Frontal cortex (tissue), 4 donors: Measurements from ENCODE around the gene SMAD6. TPM values are rescaled to one million over a fixed set of nuclear protein-coding genes. Genes with fewer than 3 reads are reported as not detected.
A peak's percentile ranks its signal among the peaks of the same experiment; 100 is the strongest.

Source experiments
- DNase-seq, 2 donors: peaks; one replicate each; pipeline ENCODE4 v3.0.0; 2012; ENCODE audit warnings: low spot score in 2 of 2
- FAIRE-seq: peaks from 2 replicates; lab custom pipeline; 2012; peaks lifted over from hg19 to GRCh38; lab: Jason Lieb, UNC
- total RNA-seq: library from RNA; depleted of rRNA; stranded (reverse); fragments of >200 nt; gene quantifications from one replicate; pipeline ENCODE4 v1.2.3, GENCODE V29; 2014
- donor health status: control.
- donor health status: control.
- donor health status: control.

SMAD6 gene
- total RNA-seq, 1 donor from 2014 or later: 2.4 TPM

DNA sequence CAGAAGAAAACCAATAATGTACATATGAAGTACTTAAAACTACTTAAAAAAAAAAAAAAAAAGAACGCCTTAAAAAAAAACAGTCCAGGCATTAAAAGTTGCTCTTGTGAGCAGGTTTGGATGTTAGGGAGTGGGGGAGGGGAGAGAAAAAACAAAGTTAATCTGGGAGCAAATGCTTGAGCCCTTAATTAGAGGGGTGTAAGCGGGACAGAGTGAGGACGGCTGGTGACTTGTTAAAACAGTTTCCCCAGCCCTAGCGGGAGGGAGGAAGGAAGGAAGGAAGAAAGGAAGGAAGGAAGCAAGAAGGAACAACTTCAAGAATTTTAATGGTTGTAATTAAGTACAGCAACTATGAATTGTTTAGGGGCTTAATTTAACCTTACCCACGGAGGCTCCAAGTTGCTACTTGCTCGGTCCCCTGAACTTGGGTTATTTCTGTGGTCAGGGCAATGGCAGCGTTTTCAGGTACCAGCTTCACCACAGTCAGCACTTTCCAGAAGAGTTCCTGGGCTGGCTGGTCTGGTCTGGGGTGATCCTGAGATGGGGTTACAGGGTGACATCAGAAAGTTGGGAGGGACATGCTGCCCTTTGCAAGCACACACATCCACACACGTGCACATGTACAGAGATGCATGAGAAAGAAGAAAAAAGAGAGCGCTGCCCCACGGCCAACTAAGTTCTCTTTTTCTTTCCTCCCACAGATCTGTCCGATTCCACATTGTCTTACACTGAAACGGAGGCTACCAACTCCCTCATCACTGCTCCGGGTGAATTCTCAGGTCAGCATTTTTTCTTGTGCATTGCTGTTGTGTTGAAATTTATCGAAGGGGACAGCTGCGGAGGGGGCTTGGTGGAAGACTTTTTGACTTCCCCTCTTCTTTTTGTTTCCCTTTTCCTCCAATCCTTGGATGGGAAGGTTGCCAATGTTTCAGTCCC lies 14.0 kb downstream of the SMAD6 start:
- no peak for FAIRE-seq
- no peak for DNase-seq

DNA sequence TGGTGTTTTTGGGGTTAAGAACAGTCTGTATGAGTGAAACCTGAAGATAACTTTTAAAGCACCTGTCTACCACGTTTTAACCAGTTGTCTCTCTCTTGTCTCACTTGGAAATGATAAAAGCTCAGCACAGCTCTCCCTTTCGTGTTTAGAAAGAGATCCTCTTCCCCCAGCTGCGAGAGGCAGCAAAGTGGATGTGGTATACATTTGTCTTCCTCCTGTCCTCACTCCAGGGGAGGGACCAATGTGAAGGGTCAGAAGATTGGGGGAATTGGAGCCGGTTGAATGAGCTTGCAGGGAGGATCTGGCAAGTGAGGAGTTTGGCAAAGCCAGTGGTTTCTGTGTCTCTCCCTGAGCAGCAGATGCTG lies 14.6 kb downstream of the SMAD6 start:
- DNase-seq (no peak), FAIRE-seq (no peak)

DNA sequence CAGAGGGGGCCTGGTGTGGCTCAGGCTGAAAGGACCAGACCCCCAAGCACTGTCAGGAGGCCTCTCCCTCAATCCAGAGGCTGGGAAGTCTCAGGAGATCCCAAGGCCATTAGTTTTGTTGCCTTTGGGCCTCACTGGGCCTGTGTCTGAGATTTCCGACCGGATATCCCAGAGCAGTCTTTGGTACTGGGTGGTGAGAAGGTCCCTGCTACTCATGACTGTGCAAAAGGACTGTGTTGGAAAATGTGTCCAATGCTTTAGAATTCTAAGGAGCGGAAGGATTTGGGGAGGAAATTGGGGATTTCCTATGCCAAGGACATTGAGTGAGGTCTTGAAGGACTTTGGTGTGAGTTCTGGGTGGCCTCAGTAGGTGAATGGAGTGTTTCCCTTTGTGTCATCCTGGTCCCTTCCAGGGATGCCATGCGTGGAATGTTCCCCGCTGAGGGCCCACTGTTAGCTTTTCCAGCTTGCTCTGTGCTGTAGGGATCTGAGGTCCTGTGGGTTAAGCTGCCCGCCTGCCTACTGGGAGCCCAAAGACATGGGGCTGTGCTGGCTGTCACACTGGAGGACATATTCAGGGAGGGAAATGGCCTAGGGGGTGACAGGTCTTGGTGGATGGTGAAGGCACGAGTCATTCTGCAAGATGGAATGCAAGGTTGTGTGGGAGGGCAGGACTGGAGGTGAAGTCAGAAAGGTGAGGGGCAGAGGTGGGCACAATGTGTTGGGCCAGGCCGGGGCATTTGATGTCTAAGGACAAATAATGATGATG lies 16.4 kb downstream of the SMAD6 start:
- FAIRE-seq (no peak), DNase-seq (no peak)

DNA sequence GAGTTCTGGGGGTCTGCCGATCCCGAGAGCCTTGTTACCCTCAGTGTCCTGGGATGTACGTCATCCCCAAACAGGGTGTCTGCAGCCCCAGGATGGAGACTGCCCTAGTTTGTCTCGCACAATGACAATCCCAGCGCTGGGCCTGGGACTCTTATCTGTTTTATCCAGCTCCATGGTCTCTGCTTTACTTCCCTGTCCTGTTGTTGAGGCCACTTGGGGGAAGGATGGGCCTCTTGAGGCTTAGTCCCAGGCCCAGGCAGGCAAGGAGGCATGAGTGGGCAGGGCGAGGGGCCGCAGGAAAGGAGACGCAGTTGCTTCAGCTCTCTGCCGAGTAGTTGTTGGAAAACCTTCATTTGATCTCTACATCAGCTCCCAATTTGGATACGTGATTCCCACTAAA lies 17.4 kb downstream of the SMAD6 start:
- no peak for FAIRE-seq
- no peak for DNase-seq

DNA sequence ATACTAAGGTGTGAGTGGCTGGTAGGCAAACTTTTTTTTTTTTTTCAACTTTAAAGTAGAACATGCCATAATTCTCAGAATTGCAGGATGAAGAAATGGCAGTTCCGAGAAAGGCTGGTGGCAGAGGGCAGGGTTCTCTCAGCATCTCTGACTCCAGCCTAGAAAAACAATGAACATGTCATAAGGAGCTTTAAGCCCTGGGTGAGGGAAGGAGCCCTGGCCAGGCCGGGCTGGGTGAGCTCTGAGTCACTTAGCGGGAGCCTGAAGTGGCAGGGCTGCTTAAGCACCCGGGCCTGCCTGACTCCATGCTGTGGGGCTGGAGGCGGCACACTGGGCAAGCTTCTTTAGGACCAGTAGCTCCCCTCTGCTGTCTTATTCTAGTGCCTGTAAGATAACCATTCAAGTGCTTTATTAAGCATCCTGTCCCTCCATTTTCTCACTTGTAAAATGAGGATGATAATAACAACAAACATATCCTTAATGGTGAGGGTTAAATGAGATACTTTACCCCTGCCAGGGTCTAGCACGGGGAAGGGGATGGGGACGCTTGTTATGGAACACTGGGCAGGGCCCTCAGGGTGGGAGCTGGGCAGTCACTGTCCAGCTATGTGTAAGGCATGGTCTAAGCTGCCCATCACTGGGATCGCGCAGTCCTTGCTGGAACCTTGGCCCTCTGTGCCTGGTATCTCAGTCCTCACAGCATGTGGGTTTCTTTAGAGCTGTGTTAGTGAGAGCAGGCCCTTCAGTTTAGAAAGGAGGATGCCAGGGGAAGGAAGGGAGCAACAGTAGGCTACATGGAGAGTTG lies 18.4 kb downstream of the SMAD6 start:
- DNase-seq (no peak), FAIRE-seq (no peak)

DNA sequence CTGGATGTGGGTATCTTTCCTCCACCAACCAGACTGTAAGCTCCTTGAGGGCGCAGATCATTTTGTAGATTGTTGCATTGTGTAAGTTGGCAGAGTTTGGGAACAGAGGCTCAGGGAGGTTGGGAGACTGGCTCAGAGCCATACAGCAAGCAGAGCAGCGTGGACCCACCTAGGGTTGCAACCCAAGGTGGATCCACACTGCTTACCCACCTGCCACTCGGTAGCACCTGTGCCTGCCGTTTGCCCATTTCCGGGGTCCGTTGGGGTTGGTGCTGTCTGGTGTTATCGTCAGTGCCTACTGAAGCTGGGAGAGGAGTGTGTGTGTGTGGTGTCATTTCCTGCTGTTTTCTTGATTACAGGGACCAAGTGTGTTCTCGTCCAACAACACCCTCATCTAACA lies 19.0 kb downstream of the SMAD6 start:
- FAIRE-seq (no peak), DNase-seq (no peak)

DNA sequence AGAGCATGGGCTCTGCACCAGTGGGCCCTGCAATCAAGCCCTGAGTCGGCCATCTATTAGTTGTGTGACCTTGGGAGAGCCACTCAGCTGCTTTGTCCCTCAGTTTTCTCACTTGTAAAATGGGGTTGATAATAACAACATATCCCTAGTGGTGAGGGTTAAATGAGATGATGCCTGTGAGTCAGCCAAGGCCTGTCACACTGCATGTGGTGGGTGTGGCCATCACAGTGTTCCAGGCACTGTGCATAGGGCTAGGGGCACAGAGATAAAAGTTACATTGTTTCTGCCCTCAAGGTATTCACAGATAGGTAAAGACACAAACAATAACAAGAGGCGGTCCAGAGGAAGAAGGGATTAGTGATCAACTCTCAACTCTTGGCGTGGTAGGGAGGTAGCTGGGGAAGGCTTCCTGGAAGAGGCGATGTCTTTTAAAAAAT lies 19.5 kb downstream of the SMAD6 start:
- no peak for DNase-seq
- FAIRE-seq: no peak

DNA sequence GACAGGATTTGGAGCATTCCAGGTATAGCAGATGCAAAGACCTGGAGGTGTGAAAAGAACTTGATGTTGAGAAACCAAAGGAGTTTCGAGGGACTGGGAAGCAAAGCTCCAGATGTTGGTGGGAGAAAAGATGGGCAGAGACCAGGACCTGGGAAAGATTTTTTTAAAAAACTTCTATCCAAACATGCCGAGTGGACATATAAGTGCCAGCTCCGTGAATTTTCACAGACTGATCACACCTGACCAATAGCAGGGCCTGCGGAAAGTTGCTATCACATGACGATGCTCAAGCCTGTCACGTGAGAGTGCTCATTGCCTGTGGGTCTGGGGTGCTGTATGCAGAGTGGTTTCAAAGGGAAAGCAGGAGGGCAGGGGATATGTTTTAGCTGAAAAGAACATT lies 19.9 kb downstream of the SMAD6 start:
- no peak for DNase-seq
- FAIRE-seq: no peak

DNA sequence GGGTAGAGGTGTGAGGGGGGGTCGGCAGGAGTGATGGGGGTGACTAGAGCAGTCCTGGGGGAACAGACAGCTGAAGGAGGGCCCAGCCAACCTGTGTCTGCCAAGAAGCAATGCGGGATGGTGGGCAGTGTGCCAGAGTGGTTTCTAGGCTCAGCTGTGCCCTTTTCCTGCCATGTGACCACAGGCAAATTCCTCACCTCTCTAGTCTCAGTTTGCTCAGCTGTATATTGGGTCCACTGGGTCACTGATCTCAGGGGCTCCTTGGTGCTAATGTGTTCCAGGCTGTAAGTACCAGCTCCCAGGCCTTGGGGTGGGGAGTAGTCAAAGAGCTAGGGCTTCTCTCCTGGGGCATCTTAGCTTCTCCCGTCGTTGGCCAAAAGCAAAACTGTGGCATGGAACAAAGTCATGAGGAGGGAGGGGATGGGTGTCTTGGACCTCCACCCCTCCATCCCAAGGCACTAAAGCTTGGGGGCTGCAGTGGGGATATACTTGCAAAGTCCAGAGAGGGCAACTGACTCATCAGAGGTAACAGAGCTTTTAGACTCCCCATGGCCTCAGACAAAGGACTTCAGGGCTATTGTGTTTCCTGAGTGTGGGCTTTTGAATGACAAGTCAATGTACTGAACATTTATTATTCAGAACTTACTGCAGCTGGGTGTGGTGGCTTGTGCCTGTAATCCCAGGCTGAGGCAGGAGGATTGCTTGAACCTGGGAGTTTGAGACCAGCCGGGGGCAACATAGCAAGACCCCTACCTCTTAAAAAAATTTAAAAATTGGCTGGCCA lies 20.9 kb downstream of the SMAD6 start:
- DNase-seq: no peak
- no peak for FAIRE-seq

DNA sequence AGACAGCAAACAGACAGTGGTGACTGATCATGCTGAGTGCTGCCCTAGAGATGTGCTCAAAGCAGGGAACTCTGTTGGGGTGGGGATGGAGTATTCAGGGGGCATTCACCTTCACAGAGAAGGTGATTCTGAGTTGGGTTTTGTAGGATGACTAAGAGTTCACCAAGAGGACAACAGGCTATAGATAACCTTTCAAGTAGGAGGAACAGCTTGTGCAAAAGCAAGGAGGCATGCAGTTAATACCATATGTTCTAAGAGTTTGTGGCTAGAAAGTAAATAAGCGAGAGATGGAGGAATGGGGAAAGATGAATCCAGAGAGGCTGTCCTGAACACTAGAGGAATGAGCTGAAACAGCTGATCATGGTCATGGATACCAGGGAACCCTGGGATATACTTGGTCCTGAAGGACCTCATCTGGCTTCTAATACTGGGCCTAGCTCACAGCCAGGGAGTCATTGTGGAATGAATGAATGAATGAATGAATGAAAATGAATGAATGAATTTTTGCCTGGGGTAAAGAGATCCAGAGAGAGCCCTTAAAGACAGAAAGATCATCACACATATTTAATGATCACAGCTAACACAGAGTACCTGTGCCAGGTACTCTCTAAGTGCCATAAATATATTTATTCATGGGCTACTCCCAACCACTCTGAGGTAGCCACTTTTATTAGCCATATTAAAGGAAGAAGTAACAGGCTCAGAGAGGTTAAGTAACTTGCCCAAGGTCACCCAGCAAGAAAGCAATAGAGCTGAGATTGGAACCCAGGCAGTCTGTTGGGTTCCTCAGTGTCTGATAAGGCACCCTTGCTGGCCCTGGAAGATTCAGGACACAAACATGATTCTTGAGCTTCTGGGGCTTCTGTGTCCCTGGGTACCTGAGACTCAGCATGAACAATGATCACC lies 22.0 kb downstream of the SMAD6 start:
- FAIRE-seq (no peak), DNase-seq (no peak)

DNA sequence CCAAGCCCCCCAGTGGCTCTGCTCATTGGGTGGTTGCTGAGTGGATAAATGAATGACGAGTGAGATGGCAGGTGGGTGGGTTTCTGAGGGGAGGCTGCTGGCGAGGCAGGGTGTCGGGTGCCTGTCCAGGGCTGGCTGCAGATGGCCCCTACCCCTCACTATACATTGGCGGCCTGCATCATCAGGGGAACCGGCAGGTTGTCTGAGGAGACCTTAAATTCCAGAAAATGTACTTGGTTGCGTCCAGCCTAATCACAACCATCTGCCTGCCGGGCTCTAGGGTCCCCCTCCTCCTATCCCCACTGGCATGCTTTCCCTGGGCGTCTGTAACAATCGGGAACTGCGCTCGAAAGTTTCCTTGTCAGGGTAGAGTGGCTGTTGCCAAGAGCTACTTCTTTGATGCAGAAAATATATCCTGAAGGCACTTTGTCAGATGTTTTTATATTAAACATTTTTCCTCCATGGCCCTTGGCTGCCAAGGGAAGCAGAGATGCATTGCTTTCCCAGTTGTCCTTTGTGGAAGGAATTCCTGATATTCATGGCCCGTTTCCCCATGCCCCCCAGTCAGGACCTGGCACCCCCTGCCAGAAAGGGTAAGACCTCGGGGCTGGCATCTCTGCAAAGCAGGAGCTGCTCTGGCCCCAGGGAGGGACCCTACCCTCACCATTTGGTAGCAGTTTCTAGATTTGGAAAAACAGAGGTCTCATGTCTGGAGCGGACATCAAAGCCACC lies 22.9 kb downstream of the SMAD6 start:
- FAIRE-seq: no peak
- DNase-seq: no peak

DNA sequence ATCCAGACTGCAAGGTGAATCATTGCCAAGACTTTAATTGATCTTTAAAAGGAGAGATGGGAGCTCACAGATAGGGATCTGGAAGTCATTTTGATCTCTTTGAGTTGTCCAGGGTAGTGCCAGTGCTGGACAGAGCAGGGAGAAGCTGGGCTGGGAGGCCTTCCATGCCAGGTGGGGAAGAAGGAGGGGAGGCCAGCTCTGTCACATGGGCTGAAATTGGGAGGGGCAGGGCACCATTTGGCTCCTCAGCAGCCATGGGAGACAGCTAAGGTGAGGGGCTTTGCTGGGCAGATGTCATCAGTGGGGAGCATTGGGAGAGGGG lies 23.4 kb downstream of the SMAD6 start:
- no peak for DNase-seq
- FAIRE-seq: no peak

DNA sequence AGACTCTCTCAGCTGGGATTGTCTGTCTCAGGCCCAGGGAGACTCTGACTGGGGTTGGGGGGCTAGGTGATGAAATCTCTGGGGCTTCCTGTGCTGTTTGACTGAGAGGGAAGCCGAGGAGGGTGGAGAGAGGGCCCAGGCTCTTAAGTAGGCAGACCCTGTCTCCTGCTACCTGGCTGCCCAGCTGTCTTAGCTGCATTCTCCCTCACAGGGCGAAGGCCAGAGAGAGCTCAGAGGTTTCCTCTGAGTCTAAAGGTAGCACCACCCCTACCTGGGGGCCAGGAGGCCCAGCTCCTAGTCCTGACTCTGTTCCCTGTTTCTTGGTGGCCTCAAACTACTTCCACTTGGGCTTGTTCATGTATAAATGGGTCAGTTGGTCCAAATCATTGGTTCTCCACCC lies 24.4 kb downstream of the SMAD6 start:
- DNase-seq: no peak
- FAIRE-seq: no peak

DNA sequence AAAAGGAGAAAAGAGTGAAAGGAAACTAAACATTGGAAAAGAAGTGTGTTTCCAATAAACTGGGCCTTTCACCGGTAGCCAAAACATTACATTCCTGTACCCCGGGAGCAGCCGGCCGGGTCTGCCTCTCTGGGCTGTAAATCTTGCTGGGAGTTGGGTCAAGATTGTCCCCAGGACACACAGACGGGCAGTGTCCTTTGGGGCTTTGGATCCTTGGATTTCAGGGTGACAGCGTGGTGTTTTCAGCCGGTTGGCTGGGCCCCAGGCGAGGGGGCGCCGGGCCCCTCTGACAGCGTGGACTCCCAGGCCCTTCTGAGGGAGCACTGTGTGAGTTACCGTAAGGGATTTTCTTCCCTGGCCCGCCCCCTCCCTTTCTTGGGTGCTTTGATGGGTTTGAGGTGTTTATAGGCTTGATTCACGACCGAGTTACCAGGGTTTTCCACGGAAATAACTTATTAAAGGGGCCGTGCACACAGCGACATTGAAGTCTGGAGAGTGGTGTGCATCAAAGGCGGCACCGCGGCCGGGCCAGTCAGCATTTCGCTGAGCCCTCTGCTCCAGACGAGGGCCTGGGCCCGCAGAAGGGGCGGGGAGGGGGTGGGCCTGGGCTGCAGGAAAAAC lies 27.4 kb downstream of the SMAD6 start:
- FAIRE-seq (no peak), DNase-seq (no peak)

DNA sequence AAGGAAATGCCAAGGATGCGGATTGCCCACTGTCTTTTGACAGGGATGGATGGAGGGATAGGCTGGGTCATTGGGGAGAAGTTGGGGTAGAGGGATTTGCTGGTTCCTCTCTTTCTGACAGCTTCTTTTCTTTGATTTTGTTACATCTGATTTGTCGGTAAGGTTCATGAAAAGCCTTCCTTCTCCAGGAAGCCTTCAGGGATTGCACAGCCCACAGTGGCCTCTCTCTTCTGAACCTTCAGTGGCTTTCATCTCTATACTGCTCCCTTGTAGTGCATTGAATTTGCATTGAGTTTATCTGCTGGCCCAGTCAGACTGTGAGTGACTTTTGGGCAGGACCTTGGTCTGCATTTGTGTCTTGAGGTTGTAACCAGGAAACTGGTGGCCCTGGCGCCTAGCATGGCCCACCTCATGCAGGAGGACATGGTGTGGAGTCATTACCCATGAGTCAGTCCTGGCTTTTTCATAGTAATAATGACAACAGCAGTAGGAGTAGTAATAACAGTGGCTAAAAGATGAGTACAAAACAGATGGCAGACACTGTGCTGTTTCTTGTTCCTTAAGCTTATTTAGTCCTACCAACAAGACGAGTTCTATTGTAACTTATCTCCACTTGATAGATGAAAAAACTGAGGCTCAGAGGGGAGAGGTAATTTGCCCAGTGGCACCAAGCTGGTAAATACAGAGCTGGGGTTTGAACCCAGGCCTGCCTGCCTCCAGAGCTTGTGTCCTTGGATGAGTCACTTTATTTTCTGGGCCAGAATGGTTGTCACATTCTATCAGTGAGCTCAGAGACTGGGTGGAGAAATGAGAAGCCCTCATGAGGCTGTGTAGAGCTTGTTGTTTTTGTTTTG lies 28.4 kb downstream of the SMAD6 start:
- DNase-seq (no peak), FAIRE-seq (no peak)

DNA sequence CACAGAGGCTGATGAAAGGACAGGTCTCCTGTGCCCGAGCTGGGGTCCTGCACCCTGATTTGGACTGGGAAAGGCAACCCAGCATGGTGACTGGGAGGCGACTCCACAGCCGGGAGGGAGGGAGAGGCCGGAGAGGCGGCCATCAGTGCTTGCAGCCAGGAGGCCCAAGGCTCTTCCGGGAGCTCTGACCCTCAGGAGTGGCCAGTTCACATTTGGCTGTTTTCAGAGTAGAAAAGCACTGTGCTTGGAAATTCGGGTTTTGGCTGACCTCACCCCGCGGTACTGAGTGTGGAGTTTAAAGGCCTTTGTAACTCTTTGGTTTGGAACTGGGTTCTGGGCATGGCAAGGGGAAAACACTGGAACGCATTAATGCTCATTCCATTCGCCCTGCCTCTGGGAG lies 31.9 kb downstream of the SMAD6 start:
- DNase-seq (peak in 1 of 2 donors; percentile 24), FAIRE-seq (no peak)
